ENCODE measurements around the gene RCSD1.

The RCSD1 gene

GRCh38 chr1:167666416-167666815 lies 36.4 kb downstream of the RCSD1 start:
- no peak for DNase-seq (ENCODE audit: low read depth in 3 of 3)

GRCh38 chr1:167667536-167667935 lies 37.5 kb downstream of the RCSD1 start:
- no peak for DNase-seq (ENCODE audit: low read depth in 3 of 3)

GRCh38 chr1:167668108-167668507 lies 38.1 kb downstream of the RCSD1 start:
- DNase-seq (ENCODE audit: low read depth in 3 of 3), result no peak

- no peak for DNase-seq (ENCODE audit: low read depth in 3 of 3)
These were observed 39.4 kb downstream of the RCSD1 start for GRCh38 chr1:167669209-167670124.

GRCh38 chr1:167670563-167670962 lies 40.5 kb downstream of the RCSD1 start:
- DNase-seq (ENCODE audit: low read depth in 3 of 3), result no peak

- DNase-seq (ENCODE audit: low read depth in 3 of 3), result no peak
These were observed 41.9 kb downstream of the RCSD1 start for GRCh38 chr1:167671727-167672511.

- DNase-seq (ENCODE audit: low read depth in 3 of 3), result no peak
These were observed 42.8 kb downstream of the RCSD1 start for GRCh38 chr1:167672831-167673230.

- DNase-seq (ENCODE audit: low read depth in 3 of 3), result no peak
These were observed 43.2 kb downstream of the RCSD1 start for GRCh38 chr1:167673265-167673664.

GRCh38 chr1:167674156-167674555 lies 44.1 kb downstream of the RCSD1 start:
- no peak for DNase-seq (ENCODE audit: low read depth in 3 of 3)

GRCh38 chr1:167675440-167675839 lies 45.4 kb downstream of the RCSD1 start:
- DNase-seq (ENCODE audit: low read depth in 3 of 3), result no peak

GRCh38 chr1:167676205-167676915 lies 46.3 kb downstream of the RCSD1 start:
- DNase-seq (ENCODE audit: low read depth in 3 of 3), result no peak

GRCh38 chr1:167676916-167677848 lies 47.1 kb downstream of the RCSD1 start:
- no peak for DNase-seq (ENCODE audit: low read depth in 3 of 3)

GRCh38 chr1:167678422-167678821 lies 48.4 kb downstream of the RCSD1 start:
- no peak for DNase-seq (ENCODE audit: low read depth in 3 of 3)

- DNase-seq (ENCODE audit: low read depth in 3 of 3), result no peak
These were observed 48.8 kb downstream of the RCSD1 start for GRCh38 chr1:167678838-167679237.

- DNase-seq (ENCODE audit: low read depth in 3 of 3), result no peak
These were observed 49.7 kb downstream of the RCSD1 start for GRCh38 chr1:167679714-167680113.

- DNase-seq (ENCODE audit: low read depth in 3 of 3), result no peak
These were observed 51.0 kb downstream of the RCSD1 start for GRCh38 chr1:167681024-167681423.

GRCh38 chr1:167681451-167682098 lies 51.5 kb downstream of the RCSD1 start:
- no peak for DNase-seq (ENCODE audit: low read depth in 3 of 3)

- DNase-seq (ENCODE audit: low read depth in 3 of 3), result no peak
These were observed 53.2 kb downstream of the RCSD1 start for GRCh38 chr1:167683226-167683625.

- DNase-seq (ENCODE audit: low read depth in 3 of 3), result no peak
These were observed 53.8 kb downstream of the RCSD1 start for GRCh38 chr1:167683641-167684502.

GRCh38 chr1:167685844-167686243 lies 55.8 kb downstream of the RCSD1 start:
- no peak for DNase-seq (ENCODE audit: low read depth in 3 of 3)

All from stimulated activated CD4-positive, alpha-beta T cell treated with anti-CD3 and anti-CD28 coated beads, TNF-alpha, amount 100 ng/mL, for 48 hours (primary cell).